Uterus (tissue), 4 donors: Measurements from ENCODE around the gene TPCN1. TPM values are rescaled to one million over a fixed set of nuclear protein-coding genes. Genes with fewer than 3 reads are reported as not detected.
A peak's percentile ranks its signal among the peaks of the same experiment; 100 is the strongest.

Experiments used
- DNase-seq, 2 donors: peaks; one replicate each; pipeline ENCODE4 v3.0.0-alpha.2; 2019 to 2020
- H3K27ac ChIP-seq, 2 donors: fragments of 200-600 bp; sonication (generic); 1 replicate in 1 of 2; 2 replicates in 1 of 2; pipeline ENCODE4 v1.5.1; 2016 to 2018
- H3K27me3 ChIP-seq, 2 donors: fragments of 200-600 bp; sonication (generic); one replicate each; pipeline ENCODE4 v1.5.1; 2018 to 2019; ENCODE audit warnings: control low read depth in 1 of 2
- H3K36me3 ChIP-seq, 2 donors: fragments of 200-600 bp; sonication (generic); one replicate each; pipeline ENCODE4 v1.5.1; 2019; ENCODE audit warnings: control low read depth in 1 of 2
- H3K4me1 ChIP-seq, 2 donors: fragments of 200-600 bp; sonication (generic); one replicate each; pipeline ENCODE4 v1.5.1; 2018 to 2019; ENCODE audit warnings: control low read depth in 1 of 2
- H3K4me3 ChIP-seq, 2 donors: fragments of 200-600 bp; sonication (generic); 1 replicate in 1 of 2; 2 replicates in 1 of 2; pipeline ENCODE4 v1.5.1; 2018 to 2019; ENCODE audit warnings: mild to moderate bottlenecking in 1 of 2
- H3K9me3 ChIP-seq, 2 donors: fragments of 200-600 bp; sonication (generic); one replicate each; pipeline ENCODE4 v1.5.1; 2019; ENCODE audit warnings: control low read depth in 1 of 2
- CTCF ChIP-seq, 4 experiments: fragments of 200-600 bp in 2 of 4; fragments of 450-650 bp in 2 of 4; sonication (generic) in 2 of 4; IDR thresholded peaks; one replicate each; pipeline ENCODE4 v1.5.1; 2016 to 2019; ENCODE audit warnings: antibody characterized with exemption in 4 of 4, mild to moderate bottlenecking in 2 of 4, moderate library complexity in 1 of 4
- POLR2A ChIP-seq, 2 donors: fragments of 450-650 bp; IDR thresholded peaks; one replicate each; pipeline ENCODE4 v1.6.1; 2016; ENCODE audit warnings: antibody characterized with exemption in 2 of 2, mild to moderate bottlenecking in 1 of 2, moderate library complexity in 1 of 2
- intact Hi-C: fragments of 100-400 bp; cut with DNase I; formaldehyde crosslinking; loops from one replicate; pipeline ENCODE4 v1.15.1; 2023; ENCODE audit warnings: low total_unique reads
- total RNA-seq, 4 donors: library from RNA; depleted of rRNA in 3 of 4; stranded (reverse); fragments of >200 nt in 3 of 4; gene quantifications; one replicate each; pipeline versions ENCODE4 v1.1.0 to v1.2.4, GENCODE V29; 2014 to 2023
- donor health status: DM: yes; HTN: yes; CAD: no.

Gene TPCN1
- total RNA-seq, 4 donors from 2014 or later = 21.4 to 79.8 (median 52.9) TPM

- intact Hi-C loops = no loop called here
- TF ChIP-seq POLR2A (IDR thresholded peaks at IDR 0.05) (no peak), CTCF (IDR thresholded peaks at IDR 0.05) (no peak)
- Histone ChIP-seq H3K27me3 (no peaks in the 10 kb centered on the region), H3K4me1 (no peaks in the 10 kb centered on the region), H3K36me3 (no peaks in the 10 kb centered on the region), H3K9me3 (no peaks in the 10 kb centered on the region), H3K27ac (peak overlapping the region in 1 of 2 donors; percentile 29), H3K4me3 (no peak overlapping the region)
- no peak for DNase-seq
Observed at GRCh38 chr12:113237748-113238147, 16.5 kb downstream of the TPCN1 start.

GRCh38 chr12:113238309-113238708 lies 17.0 kb downstream of the TPCN1 start:
- TF ChIP-seq CTCF (IDR thresholded peaks at IDR 0.05) (no peak), POLR2A (IDR thresholded peaks at IDR 0.05) (no peak)
- Histone ChIP-seq H3K4me1 (peaks cover 0 to 4% of the 10 kb centered on the region in 2 donors), H3K27ac (no peak overlapping the region), H3K4me3 (no peak overlapping the region), H3K9me3 (no peaks in the 10 kb centered on the region), H3K36me3 (no peaks in the 10 kb centered on the region), H3K27me3 (no peaks in the 10 kb centered on the region)
- DNase-seq = no peak
- intact Hi-C loops = no loop called here

- Histone ChIP-seq H3K4me3 (no peak overlapping the region), H3K4me1 (peaks cover 4 to 13% of the 10 kb centered on the region in 2 donors), H3K27ac (peak overlapping the region; percentile 56 to 69), H3K27me3 (no peaks in the 10 kb centered on the region), H3K36me3 (no peaks in the 10 kb centered on the region), H3K9me3 (no peaks in the 10 kb centered on the region)
- DNase-seq = no peak
- intact Hi-C loops = no loop called here
- no peak for TF ChIP-seq POLR2A (IDR thresholded peaks at IDR 0.05)
- TF ChIP-seq CTCF (IDR thresholded peaks at IDR 0.05) = no peak
Observed at GRCh38 chr12:113239288-113239771, 18.1 kb downstream of the TPCN1 start.

GRCh38 chr12:113239811-113240331 lies 18.6 kb downstream of the TPCN1 start:
- intact Hi-C loops = no loop called here
- Histone ChIP-seq H3K4me1 (peaks cover 4 to 18% of the 10 kb centered on the region in 2 donors), H3K4me3 (no peak overlapping the region)

More at GRCh38 chr12:113239811-113240331, 18.6 kb downstream of the TPCN1 start:
- H3K36me3 ChIP-seq = no peaks in the 10 kb centered on the region
- TF ChIP-seq POLR2A (IDR thresholded peaks at IDR 0.05) (no peak), CTCF (IDR thresholded peaks at IDR 0.05) (no peak)
- no peaks in the 10 kb centered on the region for H3K27me3 ChIP-seq
- DNase-seq = no peak
- peak overlapping the region; percentile 56 to 69 for H3K27ac ChIP-seq
- no peaks in the 10 kb centered on the region for H3K9me3 ChIP-seq
